ENCODE measurements around the gene NTMT2. TPM values are rescaled to one million over a fixed set of nuclear protein-coding genes. Genes with fewer than 3 reads are reported as not detected.
"Not testable (repeated sequence)": the region's sequence is repeated elsewhere in the genome, so short reads cannot be mapped to it uniquely, and the experiment has no call there.

NTMT2 gene
- total RNA-seq, result not detected

DNA sequence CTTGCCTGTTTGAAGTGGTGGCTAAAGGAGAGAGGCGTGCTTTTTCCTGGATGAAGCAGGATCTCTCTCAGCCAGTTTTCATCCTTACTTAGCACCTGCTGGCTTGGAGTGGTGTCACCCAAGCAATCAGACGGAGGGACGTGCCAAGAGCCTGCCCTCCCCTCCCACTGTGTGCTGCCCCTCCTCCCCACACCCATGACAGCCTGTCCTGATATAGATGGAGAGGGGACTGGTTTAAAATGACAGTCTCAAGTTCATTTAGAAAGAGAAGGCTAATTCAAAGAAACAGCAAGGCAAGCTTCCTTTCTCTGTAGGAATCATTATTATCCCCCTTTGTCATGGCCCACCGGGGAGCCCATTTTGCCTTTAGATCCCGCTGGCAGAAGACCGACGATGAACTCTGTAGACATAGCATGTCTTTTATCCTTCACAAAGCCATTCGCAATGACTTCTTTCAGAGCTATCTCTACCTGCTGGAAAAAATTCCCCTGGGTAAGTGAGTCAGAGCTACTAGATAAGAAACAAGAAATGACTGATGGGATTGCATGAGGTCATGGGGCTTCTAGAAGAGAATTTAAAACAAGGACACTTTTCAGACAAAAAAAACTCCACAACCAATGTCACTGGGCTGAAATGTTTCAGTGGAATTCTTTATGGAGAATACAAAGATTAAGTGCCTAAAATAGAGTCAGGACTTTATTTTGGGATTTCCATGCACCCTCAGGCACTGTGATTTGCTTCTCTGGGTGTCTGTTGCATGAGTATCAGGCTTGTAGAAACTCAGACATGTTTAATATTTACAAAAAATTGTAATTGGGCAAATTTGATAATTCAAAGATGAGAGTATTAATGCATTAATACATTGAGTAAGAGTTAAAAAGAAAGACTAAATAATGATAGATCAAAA is at the start of gene NTMT2:
Gene NTMT2 (plus strand): TSS at position 190 of the 907 bp plus-strand sequence. CDS start 149 bp downstream, at position 339.
- ATAC-seq (ENCODE audit: low FRiP score), result peak; percentile 67
- TF ChIP-seq, protein P1, sequence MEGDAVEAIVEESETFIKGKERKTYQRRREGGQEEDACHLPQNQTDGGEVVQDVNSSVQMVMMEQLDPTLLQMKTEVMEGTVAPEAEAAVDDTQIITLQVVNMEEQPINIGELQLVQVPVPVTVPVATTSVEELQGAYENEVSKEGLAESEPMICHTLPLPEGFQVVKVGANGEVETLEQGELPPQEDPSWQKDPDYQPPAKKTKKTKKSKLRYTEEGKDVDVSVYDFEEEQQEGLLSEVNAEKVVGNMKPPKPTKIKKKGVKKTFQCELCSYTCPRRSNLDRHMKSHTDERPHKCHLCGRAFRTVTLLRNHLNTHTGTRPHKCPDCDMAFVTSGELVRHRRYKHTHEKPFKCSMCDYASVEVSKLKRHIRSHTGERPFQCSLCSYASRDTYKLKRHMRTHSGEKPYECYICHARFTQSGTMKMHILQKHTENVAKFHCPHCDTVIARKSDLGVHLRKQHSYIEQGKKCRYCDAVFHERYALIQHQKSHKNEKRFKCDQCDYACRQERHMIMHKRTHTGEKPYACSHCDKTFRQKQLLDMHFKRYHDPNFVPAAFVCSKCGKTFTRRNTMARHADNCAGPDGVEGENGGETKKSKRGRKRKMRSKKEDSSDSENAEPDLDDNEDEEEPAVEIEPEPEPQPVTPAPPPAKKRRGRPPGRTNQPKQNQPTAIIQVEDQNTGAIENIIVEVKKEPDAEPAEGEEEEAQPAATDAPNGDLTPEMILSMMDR (IDR thresholded peaks at IDR 0.05), result no peak

DNA sequence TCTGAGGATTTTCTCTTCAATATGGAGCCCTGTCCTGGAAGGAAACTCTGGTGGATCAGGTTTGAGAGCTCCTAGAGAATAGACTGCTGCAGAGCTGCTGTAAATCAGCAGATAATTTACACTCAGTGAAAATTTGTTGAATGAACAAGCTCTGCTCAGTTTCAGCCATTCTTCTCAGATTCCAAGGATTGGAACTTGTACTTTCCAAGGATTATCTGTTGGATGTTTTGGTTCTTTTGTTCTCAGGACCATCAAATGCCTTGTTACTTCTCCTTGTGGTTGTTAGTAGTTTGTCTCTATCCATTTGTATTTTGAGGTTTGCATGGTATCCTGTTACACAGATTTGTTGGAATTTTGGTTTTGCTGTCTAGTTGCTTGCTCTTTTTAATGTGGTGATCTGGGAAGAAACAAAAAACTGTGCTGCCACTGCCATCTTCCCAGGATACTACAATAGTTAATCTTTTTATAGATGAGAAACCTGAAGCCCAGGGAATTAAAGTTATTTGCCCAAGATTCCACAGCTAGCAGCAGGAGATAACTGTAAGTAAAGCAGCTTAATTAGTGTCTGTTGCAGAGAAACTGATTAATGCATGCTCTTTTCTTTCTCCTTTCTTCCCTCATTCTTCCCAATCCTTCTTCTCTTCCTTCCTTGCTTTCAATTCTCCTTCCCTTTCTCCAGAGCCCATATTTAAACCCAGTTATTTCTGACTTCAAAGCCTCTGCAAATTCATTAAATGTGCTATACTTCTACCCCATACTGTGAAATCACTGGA is 49.6 kb upstream of the NTMT2 start:
- ATAC-seq (ENCODE audit: low FRiP score) (no peak), DNase-seq (ENCODE audit: low spot score) (no peak)
- TF ChIP-seq, protein P1 (IDR thresholded peaks at IDR 0.05), result no peak

More for the DNA sequence above, at the start of gene NTMT2:
- no peak for DNase-seq (ENCODE audit: low spot score)

DNA sequence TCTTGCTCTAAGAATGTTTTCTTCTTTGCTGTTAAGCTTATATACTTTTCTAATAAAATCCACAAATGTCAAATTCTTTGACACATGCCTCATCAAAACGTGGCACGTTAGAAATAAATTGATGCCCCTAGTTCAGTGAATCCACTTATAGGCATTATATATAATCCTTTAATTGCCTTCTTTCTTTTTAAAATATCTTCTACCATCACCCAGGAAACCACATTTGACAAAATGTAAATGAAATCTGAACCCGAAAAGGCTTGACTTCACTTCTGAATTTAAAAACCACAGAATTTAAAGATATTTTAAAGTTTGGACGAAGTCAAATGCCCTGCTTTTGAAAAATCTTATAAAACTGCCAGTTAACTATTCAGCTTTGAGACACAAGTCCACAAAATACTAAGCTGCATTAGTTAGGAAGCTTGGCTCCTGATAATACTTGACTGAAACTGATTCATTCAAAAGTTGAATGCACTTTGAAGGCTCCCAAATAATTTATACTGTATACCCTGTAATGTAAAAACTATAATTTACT is 48.9 kb upstream of the NTMT2 start:
- ATAC-seq (ENCODE audit: low FRiP score) (no peak), DNase-seq (ENCODE audit: low spot score) (no peak)
- TF ChIP-seq, protein P1 (IDR thresholded peaks at IDR 0.05), result no peak

DNA sequence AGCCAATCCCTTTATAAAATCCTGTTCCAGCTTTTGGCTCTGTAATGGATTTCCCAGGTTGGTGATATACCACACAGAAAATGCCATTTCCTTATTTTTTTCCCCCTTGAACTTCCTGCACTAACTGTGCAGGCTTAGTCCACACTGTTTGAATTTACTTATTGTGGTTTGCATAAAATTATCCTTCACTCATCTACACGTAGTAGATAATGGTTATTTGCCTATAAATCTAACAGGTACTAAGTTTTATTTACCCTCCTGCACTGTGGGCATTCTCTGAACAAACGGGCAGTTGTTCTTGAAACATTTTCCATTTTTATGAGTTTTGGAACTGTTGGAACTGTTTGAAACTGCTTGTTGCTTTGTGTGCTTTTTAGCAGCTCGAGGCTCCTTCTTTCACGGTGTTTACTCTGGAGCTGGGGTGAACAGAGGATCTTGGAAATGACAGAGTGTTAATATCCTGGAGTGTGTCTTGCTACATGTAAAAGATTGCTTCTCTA is 48.3 kb upstream of the NTMT2 start:
- no peak for DNase-seq (ENCODE audit: low spot score)
- no peak for ATAC-seq (ENCODE audit: low FRiP score)
- TF ChIP-seq, protein P1 (IDR thresholded peaks at IDR 0.05), result no peak

DNA sequence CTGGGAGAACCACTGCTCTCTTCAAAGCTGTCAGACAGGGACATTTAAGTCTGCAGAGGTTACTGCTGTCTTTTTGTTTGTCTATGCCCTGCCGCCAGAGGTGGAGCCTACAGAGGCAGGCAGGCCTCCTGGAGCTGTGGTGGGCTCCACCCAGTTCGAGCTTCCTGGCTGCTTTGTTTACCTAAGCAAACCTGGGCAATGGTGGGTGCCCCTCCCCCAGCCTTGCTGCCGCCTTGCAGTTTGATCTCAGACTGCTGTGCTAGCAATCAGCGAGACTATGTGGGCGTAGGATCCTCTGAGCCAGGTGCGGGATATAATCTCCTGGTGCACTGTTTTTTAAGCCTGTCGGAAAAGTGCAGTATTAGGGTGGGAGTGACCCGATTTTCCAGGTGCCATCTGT is 32.6 kb upstream of the NTMT2 start:
- not testable (repeated sequence) for DNase-seq (ENCODE audit: low spot score); ATAC-seq (ENCODE audit: low FRiP score)

DNA sequence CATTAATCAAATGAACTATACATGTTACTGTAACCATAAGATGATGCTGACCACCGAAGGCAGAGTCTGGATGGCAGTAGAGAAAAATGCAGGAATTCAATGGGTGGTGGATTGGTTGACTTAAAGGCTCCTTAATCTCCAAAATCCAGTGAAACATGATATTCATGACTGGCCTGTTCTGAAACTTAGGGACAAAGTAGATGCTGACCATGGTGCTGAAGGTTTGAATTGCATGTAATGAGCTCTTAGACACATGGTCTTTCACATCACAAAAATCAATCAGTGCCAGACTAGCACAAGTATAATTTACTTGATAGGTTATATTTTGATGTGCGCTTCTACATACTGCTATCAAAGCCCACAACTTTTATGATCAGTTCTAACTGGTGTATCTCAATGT is 30.9 kb upstream of the NTMT2 start:
- TF ChIP-seq, protein P1 (IDR thresholded peaks at IDR 0.05), result no peak
- no peak for DNase-seq (ENCODE audit: low spot score)
- no peak for ATAC-seq (ENCODE audit: low FRiP score)

DNA sequence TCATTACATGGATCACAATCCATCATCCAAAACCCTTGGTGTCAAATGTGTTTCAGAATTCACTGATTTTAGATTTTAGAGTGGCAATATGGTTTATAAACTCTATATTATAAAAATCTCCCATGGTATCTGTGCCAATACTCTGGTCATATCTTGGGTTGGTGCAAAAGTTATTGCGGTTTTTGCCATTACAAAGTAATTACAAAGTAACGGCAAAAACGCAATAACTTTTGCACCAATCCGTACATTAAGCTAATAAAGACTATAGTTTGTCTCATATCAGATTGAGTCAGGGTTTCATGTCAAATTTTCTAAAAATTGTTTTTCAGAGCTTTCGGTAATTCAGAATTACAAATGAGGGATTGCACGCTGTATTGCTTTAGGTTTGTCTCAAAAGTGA is 23.4 kb upstream of the NTMT2 start:
- no peak for ATAC-seq (ENCODE audit: low FRiP score)
- TF ChIP-seq, protein P1 (IDR thresholded peaks at IDR 0.05), result no peak
- no peak for DNase-seq (ENCODE audit: low spot score)

Data from omental fat pad (tissue), 4 donors.